NCI-H2081 treated with DMSO at 0.1 percent for 48 hours (cell line): ENCODE data around the gene DOCK10.

Source experiments
- DNase-seq: peaks from one replicate; lab custom pipeline; 2025; lab: John Stamatoyannopoulos, UW

The DOCK10 gene

DNA sequence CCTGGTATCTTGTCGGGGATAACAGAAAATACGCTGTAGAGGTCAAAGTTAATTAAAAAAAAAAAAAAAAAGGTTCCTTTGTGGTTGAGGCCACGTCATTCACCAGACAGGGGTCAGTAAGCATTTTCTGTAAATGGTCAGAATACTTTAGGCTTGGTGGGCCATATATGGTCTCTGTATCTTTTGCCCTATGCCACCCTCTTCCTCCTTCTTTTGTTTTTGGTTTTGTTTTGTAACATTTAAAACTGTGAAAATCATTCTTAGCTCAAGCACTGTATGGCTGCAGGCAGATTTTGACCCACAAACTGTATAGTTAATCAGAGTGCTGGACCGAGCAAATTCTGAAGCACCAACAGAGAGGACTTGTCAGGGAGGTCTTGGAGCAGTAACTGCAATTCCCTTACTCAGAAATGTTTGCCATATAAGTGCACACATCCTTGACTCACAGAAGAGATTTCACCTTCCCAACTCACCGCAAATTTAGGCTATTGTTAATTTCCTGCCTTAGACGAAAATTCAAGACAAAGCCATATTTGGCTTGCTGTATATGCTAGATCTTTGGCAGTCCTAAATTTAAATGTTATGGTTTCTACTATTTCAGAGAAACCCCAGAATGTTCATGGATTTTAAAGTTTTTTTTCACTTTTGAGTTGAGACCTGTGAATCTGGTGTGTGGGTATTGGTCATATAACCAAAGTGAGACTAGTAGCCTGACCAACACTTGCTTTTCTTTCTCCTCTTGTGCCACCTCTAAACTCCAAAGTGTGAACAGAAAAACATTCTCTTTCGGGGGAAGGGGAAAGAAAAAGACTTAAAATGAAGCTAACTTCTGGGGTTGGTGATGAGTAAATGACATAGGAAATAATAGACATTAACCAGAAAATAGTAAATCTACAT, 65.4 kb downstream of the DOCK10 start:
- DNase-seq: no peak

GRCh38 chr2:224975761-224976160, 66.5 kb downstream of the DOCK10 start:
- DNase-seq: no peak

GRCh38 chr2:224973112-224974016, 68.9 kb downstream of the DOCK10 start:
- DNase-seq: no peak

DNA sequence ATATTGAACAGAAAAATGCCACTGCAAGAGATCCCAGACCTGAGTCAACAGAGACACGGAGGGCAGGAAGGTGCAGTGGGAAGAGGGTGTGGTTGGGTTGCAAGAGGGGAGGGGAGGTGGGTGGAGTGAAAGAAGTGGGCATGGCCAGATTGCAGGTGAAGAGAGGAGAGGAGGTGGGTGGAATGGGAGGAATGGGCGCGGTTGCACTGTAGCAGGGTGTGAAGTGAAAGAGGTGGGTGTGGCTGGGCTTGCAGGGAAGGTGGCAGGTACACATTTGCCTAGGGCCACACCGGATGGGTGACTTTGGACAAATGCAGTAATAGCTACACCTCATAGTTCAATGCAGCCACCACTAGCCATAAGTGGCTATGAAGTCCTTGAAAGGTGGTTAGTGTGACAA, 71.1 kb downstream of the DOCK10 start:
- DNase-seq: no peak

DNA sequence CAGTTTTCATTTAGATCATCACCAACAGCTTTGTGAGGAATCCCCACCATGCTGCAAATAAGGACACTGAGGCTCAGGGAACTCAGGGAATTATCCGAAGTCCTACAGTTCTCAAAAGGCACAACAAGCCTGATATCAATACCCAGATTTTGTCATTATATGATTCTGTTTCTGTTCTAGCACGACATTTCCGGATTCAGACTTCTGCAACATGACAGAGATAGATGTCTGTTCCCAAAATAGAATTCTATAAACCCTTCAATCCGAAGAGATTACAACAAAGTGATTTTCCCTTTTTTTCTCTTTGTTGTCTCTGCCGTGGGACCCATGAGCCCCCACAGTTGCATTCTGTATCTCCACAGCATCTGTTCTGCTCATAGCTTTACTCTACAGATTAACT, 72.0 kb downstream of the DOCK10 start:
- no peak for DNase-seq

GRCh38 chr2:224969633-224970260, 72.5 kb downstream of the DOCK10 start:
- DNase-seq: no peak

- no peak for DNase-seq
Measured at GRCh38 chr2:224969095-224969494, 73.2 kb downstream of the DOCK10 start.

DNA sequence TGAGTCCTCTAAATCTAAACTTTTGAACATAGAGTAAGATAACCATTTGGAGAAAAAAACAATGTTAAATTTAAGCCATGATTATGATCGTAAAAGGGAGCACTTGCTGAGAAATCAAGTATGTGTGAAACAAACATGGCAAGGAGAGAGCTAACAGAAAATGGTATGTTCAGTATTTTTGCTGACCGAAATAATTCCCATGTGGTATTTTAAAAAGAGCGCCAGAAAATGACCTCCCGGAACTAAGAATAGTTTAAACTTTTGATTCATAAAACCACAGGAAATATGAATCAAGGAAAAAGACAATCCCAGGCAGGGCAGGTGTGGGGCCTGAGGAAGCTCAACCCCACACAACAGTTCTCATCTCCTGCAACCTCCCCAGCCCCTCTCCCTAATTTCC, 74.2 kb downstream of the DOCK10 start:
- DNase-seq: no peak

DNA sequence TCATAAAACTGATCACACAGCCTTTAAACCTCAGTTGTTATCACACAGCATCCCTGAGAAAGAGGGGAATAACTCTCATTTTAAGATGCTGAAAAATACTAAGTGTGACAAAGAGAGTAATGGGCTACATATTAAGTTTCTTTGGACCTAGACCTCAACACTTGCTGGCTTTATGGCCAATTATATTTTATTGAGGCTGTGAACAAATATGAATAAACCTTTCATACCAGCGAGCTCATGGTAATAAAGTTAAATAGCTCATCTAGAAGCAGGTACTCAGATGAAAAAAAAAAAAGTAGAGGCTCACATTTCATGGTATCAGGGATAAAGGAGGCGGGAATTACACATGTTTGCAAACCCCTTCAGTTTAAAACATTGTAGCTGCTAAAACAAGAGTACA, 75.7 kb downstream of the DOCK10 start:
- DNase-seq: no peak

DNA sequence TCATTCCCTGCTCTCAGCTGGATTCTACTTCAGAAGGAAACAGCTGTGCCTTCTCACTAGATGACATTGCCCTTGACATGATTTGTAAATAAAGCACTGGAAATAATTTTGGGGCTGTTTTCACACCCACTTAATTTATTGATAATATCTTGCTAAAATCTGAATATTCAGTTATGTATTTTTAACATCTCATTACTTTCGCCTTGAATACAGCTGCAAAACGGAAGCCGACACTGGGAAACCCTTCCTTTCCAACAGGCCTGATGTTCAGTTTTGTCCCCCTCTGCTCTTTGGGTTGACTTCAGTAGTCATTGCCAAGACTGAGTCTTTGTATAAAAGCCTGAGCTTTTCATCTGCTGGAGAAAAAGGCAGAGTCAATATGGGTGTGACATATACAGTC, 82.7 kb downstream of the DOCK10 start:
- no peak for DNase-seq

GRCh38 chr2:224958873-224959272, 83.4 kb downstream of the DOCK10 start:
- no peak for DNase-seq

GRCh38 chr2:224958462-224958857, 83.8 kb downstream of the DOCK10 start:
- no peak for DNase-seq

DNA sequence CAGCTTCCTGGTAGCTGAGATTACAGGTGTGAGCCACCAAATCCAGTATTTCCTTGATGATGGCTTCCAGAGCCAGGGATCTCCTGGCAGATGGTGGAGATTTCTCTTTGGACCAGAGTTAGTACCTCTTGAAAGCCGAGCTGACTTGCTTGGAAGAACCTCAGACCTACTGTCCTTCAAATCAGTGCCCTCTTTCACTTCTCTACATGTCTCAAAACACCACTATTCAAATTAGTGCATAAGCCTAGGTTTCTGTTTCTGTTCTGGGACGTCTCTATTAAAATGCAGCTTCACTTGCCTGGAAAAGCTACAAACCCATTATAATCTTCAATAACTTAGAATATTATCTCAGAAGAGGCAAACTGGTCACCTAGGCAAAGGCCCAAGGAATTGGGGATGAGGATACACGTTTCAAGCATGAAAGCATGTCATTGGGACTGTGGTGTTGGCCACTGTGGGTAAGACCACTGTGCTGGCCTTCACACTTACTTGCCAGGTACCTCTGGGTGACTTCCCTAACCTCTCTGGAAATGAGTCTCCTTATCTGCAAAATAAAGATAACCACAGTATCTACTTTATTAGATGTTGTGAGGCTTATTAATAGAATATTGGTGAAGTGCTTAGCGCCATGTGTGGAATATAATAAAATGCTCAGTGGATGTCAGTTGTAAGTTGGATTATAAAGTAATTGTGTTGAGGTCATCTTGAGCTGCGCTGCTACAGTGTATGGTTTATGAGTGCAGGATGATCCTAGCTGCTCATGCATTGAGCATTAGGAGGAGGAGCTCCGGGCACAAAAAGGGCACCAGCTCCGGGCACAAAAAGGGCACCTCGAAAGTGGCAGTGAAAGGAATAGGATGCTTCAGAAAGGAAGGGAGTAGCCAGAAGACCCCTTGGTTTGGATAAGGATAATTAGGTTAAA, 84.5 kb downstream of the DOCK10 start:
- DNase-seq: no peak

DNA sequence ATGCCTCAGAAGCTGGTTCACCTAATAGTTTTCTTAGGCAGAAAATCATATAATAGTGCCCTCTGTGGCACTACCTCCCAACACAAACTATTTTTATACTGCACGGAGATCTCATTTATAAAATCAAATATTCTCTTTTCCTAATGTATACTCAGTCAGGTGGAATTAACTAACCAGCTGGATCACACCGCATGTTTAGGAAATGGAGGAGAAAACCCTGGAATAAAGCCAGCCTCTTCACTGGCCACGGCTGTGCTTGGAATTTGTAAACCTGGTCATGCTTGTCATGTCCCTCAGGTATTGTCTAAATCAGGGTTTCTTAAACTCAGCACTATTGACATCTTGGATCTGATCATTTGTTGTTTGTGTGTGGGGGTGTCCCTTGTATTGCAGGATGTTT, 85.6 kb downstream of the DOCK10 start:
- DNase-seq: no peak

- no peak for DNase-seq
Measured at GRCh38 chr2:224954980-224955379, 87.3 kb downstream of the DOCK10 start.

GRCh38 chr2:224952936-224953657, 89.2 kb downstream of the DOCK10 start:
- DNase-seq: no peak

GRCh38 chr2:224951723-224952481, 90.4 kb downstream of the DOCK10 start:
- DNase-seq: no peak

DNA sequence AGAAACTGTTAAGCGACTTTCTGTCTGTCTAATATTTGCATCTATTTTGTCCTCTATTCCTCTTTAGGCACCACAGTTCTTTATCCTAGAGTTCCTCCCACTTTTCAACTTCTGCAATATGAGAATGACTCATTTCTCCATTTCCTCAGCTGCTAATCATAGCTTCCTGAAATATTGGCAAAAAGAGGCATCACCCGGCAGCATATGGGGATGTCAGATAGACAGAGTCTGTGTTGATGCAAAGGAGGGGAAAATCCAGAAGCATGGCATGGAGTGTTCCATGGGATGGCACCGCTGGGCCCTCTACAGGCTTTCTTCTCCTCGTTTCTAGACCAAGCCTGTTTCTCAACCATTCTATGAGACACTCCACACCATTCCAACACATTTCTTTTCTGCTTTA, 93.4 kb downstream of the DOCK10 start:
- DNase-seq: no peak

DNA sequence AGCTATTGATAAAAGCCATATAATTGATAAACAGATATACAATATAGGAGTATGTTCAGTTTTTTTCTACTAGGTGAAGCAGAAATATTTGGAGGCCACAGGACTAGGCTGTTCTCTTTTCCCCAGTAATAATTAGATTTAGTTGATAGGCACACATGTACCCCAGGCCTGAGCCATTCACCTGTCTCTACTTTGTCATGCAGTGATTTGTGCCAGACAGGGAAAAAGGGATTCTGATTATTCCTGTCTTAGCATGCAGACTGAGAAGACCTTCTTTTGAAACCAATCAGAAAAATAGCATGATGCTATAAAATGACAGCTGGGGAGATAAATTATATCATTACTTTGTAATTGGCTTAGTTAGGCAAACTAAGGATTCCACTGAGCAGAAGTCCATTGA, 94.3 kb downstream of the DOCK10 start:
- no peak for DNase-seq

- DNase-seq: no peak
Measured at GRCh38 chr2:224947566-224947965, 94.7 kb downstream of the DOCK10 start.
